Cardiac septum (tissue), 1 donor: ENCODE measurements around the gene HJURP. TPM values are rescaled to one million over a fixed set of nuclear protein-coding genes. Genes with fewer than 3 reads are reported as not detected.

Experiments
- DNase-seq: peaks from one replicate; pipeline ENCODE4 v3.0.0-alpha.2; 2020; ENCODE audit warnings: low spot score
- intact Hi-C: fragments of 100-400 bp; cut with DNase I; formaldehyde crosslinking; loops from one replicate; pipeline ENCODE4 v1.14.0; 2022
- total RNA-seq: library from RNA; stranded (reverse); fragmentation: NEBNext Ultra II Directional; extraction: Animal tissue kit (Norgen Biotek cat#: 25700); gene quantifications from one replicate; pipeline ENCODE4 v1.2.1, GENCODE V29; 2021
- donor health status: DM: no; HTN: no; CAD: no.

Gene HJURP
- total RNA-seq, 1 donor from 2014 or later = not detected

DNA sequence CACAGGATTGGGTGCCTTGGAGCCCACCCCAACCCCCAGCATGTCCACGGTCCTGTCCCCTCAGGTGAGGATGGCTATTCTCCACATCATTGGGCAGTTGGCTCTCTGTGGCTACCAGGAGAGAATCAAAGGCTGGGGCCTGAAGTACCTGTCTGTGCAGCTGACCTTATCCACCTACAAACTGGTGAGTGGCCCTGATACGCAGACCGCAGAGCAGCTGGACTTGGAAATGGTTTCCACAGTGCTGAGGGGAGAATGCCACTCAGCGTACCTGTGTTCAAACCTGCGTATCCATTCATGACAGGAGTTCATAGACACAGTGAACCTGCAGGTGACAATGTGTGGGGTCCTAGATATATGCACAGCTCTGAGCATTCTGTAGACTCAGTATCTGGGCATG lies 54.6 kb downstream of the HJURP start:
- intact Hi-C loops = no loop called here
- no peak for DNase-seq

DNA sequence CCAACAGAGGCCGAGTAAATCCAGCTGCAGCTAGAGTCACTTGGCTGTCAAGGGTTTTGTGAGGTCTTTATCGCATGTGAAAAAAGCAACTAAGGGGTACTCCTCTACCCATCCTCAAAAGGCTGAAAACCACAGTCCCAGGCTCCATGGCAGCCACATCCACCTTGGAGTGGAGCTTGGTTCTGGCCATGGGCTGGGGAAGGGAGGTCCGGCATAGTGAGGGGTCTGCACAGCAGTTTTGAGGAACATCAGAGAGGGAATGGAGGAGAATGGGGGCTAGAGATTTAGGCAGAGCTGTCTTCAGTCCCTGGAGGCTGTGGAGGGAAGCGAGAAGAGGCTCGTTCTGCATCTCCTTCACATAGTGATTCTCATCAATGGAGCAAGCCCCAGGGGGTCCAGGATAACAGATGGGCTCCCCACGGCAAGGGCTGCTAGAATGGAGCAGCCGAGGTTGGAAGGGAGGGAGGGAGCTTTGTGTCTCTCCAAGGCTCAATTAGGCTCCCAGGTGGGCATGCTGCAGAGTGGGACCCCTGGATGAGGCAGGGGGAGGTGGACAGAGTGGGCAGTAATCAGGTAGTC lies 55.2 kb downstream of the HJURP start:
- intact Hi-C loops = no loop called here
- no peak for DNase-seq

GRCh38 chr2:233798335-233799086 lies 55.8 kb downstream of the HJURP start:
- intact Hi-C loops = no loop called here
- DNase-seq = no peak

- DNase-seq = no peak
Observed at GRCh38 chr2:233796254-233796653, 58.1 kb downstream of the HJURP start.

GRCh38 chr2:233795735-233796171 lies 58.6 kb downstream of the HJURP start:
- DNase-seq = no peak
- intact Hi-C loops = no loop called here

More at GRCh38 chr2:233796254-233796653, 58.1 kb downstream of the HJURP start:
- intact Hi-C loops = no loop called here

GRCh38 chr2:233794128-233794658 lies 60.1 kb downstream of the HJURP start:
- intact Hi-C loops = no loop called here
- DNase-seq = no peak

GRCh38 chr2:233793465-233794127 lies 60.7 kb downstream of the HJURP start:
- no peak for DNase-seq
- intact Hi-C loops = no loop called here

- no peak for DNase-seq
- intact Hi-C loops = no loop called here
Observed at GRCh38 chr2:233792720-233793119, 61.6 kb downstream of the HJURP start.

DNA sequence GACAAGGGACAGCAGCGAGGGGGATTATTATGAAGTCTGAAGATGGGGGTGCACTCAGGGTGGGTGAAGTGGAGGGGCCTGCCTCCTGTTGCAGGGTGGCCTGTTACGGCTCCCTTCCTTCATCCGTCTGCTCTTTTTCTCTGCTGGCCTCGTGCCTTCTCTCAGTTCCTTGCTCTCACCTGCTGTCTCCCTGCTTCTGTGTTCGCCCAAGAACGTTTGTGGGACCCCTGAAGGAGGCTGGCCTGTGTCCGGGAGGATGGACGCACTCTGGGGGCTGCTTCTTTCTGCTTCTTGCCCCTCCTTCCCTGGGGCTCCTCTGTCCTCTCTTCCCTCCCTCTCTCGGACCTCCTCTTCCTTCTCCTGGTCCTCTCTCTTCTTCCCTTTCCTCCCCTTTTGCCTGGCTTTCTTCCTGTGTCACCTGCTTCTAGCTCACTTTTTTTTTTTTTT lies 62.4 kb downstream of the HJURP start:
- no peak for DNase-seq
- intact Hi-C loops = no loop called here

- intact Hi-C loops = no loop called here
- DNase-seq = no peak
Observed at GRCh38 chr2:233791151-233791882, 63.0 kb downstream of the HJURP start.

GRCh38 chr2:233789554-233789953 lies 64.8 kb downstream of the HJURP start:
- intact Hi-C loops = no loop called here
- no peak for DNase-seq

Other genes with a start within 250 kb of the HJURP start
- not detected for gene UGT1A8, start 236.9 kb downstream of the HJURP start, total RNA-seq
- gene UGT1A10, start 218.1 kb downstream of the HJURP start, total RNA-seq = not detected
- gene UGT1A9, start 182.6 kb downstream of the HJURP start, total RNA-seq = not detected
- not detected for gene UGT1A7, start 172.6 kb downstream of the HJURP start, total RNA-seq
- gene UGT1A6, start 161.6 kb downstream of the HJURP start, total RNA-seq = not detected
- gene UGT1A5, start 141.6 kb downstream of the HJURP start, total RNA-seq = not detected
- not detected for gene UGT1A4, start 135.8 kb downstream of the HJURP start, total RNA-seq
- gene UGT1A3, start 125.5 kb downstream of the HJURP start, total RNA-seq = not detected
- gene UGT1A1, start 94.3 kb downstream of the HJURP start, total RNA-seq = not detected
- not detected for gene MROH2A, start 76.2 kb downstream of the HJURP start, total RNA-seq
- gene TRPM8, start 62.8 kb upstream of the HJURP start, total RNA-seq = 0.73 TPM
- gene SPP2, start 196.2 kb upstream of the HJURP start, total RNA-seq = not detected